HG03097 (cell line): ENCODE measurements around the gene SMARCD1.
"Not testable (repeated sequence)": the region's sequence is repeated elsewhere in the genome, so short reads cannot be mapped to it uniquely, and the experiment has no call there.

Experiments
- ATAC-seq: cut with Tn5 transposase; IDR thresholded peaks from one replicate; pipeline ENCODE4 v1.9.1; 2021; ENCODE audit not compliant: unreplicated experiment, low FRiP score

Gene SMARCD1

DNA sequence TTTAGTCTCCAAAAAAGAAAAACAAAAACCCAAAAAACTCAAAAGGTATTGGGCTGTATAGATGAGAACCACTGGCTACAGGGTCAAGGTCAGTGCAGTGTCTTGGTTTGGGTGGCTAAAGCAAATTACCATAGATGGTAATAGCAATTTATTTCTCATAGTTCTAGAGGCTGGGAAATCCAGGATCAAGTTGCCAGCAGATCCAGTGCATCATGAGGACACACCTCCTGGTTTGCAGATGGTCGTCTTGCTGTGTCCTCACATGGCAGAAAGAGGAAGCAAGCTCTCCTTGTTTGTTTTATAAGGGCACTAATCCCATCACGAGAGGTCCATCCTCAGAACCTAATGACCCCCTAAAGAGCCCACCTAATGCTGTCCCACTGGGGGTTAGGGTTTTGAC is 38.1 kb downstream of the SMARCD1 start:
- ATAC-seq: no peak

DNA sequence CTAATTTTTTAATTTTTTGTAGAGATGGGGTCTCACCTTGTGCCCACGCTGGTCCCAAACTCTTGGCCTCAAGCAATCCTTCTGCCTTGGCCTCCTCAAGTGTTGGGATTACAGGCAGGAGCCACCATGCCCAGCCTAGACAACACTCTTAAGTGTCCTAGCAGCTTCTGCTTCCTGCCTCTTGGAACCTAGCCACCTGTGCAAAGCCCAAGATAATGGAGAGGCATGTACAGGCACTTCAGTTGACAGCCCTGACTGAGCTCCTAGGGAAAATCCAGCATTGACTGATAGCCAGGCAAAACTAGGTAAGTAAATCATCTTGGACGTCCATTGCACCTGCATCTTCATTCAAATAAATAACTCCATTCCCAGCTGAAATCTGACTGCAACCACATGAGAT is 42.4 kb downstream of the SMARCD1 start:
- ATAC-seq: no peak

DNA sequence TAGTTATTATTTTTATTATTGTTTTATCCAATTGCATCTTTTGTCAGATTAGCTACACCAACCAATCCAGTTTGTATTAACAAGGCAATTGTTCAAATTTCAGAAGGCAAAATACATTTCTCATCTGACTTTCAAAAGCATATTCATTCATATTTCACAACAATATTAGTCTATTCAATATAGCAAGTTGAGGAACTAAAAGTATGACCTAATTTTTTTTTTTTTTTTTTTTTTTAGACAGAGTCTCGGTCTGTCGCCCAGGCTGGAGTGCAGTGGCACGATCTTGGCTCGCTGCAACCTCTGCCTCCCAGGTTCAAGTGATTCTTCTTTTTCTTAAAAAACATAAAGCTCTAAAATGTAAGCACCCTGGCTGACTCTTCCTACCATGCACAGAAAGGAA is 44.1 kb downstream of the SMARCD1 start:
- ATAC-seq: no peak

DNA sequence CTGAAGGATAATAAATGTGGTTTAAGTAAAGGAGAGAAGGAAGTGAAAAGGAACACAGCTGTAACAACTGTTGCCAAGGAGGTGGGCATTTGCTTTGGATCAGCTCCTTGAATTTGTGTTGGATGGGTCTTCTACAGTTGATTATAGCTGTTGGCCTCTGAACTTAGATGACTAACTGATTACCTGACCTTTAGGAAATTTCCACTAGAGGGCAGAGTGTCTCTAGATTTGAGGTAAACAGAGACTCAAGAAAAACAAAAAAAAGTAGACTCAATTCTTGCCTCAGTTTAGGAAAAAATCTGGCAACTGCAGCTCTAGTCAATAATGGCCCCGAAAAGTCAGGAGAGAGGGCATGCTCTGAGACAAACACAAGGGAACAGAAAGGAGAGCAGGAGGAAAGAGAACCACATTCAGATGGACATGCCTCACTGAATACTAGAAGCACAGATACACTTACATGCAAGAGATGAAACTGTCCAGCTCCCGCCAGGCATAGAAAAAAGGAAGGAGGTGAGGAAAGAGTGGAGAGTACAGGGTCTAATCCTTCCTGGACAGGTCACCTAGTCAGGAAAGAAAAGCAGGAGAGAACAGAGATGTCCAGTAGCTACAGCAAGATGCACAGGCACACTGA is 47.5 kb downstream of the SMARCD1 start:
- ATAC-seq: no peak

DNA sequence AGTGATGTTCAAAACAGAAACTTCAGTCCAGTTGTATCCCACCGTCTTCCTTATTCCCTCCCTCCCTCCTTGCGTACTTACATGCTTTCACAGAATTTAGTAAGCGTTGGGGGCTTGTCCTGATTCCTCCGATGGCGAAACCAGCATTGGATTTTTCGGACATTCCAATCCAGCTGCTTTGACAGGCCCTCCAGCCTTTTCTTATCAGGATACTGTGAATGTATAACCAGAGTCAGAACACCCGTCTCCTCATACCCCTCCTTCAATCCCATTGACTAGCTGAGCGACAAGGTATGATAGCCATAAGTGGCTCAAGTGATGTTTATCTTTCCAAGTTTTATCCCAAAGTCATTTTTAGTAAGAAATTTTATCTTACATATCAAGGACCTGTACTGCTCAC is 57.9 kb downstream of the SMARCD1 start:
- ATAC-seq: no peak

DNA sequence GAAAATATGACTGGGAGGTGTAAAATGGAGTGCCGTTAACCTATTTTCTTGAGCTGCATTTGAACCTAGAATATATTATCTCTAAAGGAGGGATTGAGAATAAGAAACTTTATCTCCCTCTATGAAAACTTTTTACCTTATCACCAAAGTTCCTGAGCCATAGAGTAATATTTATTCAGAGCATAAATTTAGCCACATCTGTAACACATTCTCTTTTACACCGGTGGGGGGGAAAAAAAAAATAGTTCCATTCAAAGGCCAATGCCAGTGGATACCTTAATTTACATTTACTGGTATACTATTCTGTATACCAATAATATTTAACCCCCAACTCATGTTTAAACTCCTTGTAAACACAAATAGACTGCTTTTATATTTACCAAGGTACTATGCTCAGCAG is 60.3 kb downstream of the SMARCD1 start:
- no peak for ATAC-seq

DNA sequence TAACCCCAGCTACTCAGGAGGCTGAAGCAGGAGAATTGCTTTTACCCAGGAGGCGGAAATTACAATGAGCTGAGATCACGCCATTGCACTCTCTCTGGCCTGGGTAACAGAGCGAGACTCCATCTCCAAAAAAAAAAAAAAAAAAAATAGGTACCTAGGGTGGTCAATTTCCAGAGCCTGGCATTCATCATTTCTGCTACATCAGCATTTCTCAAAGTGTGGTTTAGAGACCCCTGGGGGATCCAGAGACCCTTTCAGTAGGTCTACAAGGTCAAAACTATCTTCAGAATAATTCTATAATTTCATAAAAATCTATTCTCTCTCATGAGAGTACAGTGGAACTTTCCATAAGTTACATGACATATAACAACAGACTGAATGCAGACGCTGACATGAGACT is 62.1 kb downstream of the SMARCD1 start:
- ATAC-seq: no peak

DNA sequence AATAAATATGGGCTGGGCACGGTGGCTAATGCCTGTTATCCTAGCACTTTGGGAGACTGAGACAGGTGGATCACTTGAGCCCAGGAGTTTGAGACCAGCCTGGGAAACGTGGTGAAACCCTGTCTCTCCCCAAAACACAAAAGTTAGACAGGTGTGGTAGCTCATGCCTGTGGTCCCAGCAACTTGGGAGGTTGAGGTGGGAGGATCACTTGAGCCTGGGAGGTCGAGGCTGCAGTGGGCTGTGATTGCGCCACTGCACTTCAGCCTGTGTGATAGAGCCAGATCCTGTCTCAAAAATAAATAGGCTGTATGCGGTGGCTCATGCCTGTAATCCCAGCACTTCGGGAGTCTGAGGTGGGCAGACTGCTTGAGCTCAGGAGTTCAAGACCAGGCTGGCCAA is 62.9 kb downstream of the SMARCD1 start:
- ATAC-seq: not testable (repeated sequence)

DNA sequence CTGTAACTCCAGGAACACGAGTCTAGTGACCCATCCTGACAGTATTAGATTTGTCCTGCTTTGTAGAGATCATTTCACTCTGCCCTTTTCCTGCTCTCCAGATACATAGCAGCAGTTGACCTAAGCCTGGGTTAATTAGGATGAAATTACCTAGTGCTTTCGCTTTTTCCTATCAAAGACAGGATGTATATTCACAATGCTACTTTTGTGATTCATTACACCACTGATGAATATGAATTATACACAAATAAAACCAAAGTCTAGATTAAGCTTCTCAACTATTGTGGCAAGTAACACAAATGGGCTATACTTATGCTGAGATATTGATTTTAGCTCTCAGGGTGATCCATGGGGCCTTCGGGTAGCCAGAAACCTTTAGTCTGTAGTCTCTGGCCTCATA is 64.2 kb downstream of the SMARCD1 start:
- no peak for ATAC-seq
